Lower leg skin (tissue), 4 donors: ENCODE data around the gene PSMB5. TPM values are rescaled to one million over a fixed set of nuclear protein-coding genes. Genes with fewer than 3 reads are reported as not detected.

Source experiments
- DNase-seq, 2 donors: peaks; one replicate each; pipeline ENCODE4 v3.0.0-alpha.2; 2019; ENCODE audit warnings: low spot score in 2 of 2
- H3K4me3 ChIP-seq: fragments of 200-600 bp; sonication (generic); 2 replicates; pipeline ENCODE4 v1.5.1; 2017; ENCODE audit warnings: mild to moderate bottlenecking, low read depth; ENCODE audit not compliant: poor library complexity, severe bottlenecking
- POLR2A ChIP-seq, 2 donors: fragments of 450-650 bp; IDR thresholded peaks; one replicate each; pipeline ENCODE4 v1.6.1; 2016 to 2017; ENCODE audit warnings: antibody characterized with exemption in 2 of 2, mild to moderate bottlenecking in 1 of 2, moderate library complexity in 1 of 2
- WGBS, 2 donors: methylation state at CpG; one replicate each; pipeline ENCODE4 v1.1.5; 2018; 5-methylcytosine and 5-hydroxymethylcytosine counted together
- intact Hi-C: fragments of 100-400 bp; cut with DNase I; formaldehyde crosslinking; loops from one replicate; pipeline ENCODE4 v1.15.0; 2023; ENCODE audit warnings: low total_unique reads
- total RNA-seq, 4 donors: library from RNA; depleted of rRNA; stranded (reverse); fragments of >200 nt; gene quantifications; one replicate each; pipeline ENCODE4 v1.1.0, GENCODE V29; 2016
- TF ChIP-seq, protein P1 (sequence below), 3 donors: fragments of 450-650 bp; IDR thresholded peaks; one replicate each; pipeline ENCODE4 v1.5.1; 2016; ENCODE audit warnings: antibody characterized with exemption in 3 of 3, mild to moderate bottlenecking in 3 of 3, moderate library complexity in 2 of 3

PSMB5 gene
- total RNA-seq, 4 donors from 2014 or later = 70.6 to 148 (median 116) TPM

DNA sequence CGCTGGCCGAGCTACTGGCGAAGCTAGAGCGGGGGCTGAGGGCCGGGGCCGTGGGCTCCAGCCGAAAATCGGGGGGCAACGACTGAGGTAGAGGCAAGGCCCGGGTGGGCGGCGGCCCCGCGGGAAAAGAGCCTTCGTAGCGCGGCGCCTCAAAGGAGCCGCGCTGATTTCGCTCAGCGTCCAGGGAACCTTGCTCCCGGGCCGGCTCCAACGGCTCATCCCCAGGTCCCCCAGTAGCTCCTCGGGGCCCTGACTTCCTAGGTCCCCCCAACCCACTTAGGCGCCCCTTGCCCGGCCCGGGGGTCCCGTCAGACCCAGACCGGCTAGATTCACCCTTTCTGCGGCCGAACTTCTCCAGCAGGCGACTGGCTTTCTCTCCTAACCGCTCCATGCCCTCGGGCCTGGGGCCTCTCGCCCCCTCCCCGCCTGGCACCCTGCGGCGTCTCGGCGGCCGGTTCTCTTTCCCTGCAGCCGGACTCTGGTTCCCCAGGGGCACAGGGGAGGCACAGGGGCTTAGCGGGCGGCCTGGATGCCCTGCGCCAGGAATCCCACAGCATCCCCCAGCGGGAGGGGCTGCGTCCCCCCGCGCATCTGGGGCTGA lies 52.7 kb downstream of the PSMB5 start:
- DNase-seq = peak in 1 of 2 donors; percentile 88
- TF ChIP-seq, protein P1, sequence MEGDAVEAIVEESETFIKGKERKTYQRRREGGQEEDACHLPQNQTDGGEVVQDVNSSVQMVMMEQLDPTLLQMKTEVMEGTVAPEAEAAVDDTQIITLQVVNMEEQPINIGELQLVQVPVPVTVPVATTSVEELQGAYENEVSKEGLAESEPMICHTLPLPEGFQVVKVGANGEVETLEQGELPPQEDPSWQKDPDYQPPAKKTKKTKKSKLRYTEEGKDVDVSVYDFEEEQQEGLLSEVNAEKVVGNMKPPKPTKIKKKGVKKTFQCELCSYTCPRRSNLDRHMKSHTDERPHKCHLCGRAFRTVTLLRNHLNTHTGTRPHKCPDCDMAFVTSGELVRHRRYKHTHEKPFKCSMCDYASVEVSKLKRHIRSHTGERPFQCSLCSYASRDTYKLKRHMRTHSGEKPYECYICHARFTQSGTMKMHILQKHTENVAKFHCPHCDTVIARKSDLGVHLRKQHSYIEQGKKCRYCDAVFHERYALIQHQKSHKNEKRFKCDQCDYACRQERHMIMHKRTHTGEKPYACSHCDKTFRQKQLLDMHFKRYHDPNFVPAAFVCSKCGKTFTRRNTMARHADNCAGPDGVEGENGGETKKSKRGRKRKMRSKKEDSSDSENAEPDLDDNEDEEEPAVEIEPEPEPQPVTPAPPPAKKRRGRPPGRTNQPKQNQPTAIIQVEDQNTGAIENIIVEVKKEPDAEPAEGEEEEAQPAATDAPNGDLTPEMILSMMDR (IDR thresholded peaks at IDR 0.05) = no peak
- no peak for TF ChIP-seq POLR2A (IDR thresholded peaks at IDR 0.05)
- WGBS, 2 donors = 0 to 1% methylated on average over 18 to 30 of the region's 51 CpGs
- intact Hi-C loops = loop anchor here (2.0 kb wide), 1 partner anchor 51 kb away; no protein-coding TSS in a partner anchor
- peak overlapping the region; percentile 66 for H3K4me3 ChIP-seq

DNA sequence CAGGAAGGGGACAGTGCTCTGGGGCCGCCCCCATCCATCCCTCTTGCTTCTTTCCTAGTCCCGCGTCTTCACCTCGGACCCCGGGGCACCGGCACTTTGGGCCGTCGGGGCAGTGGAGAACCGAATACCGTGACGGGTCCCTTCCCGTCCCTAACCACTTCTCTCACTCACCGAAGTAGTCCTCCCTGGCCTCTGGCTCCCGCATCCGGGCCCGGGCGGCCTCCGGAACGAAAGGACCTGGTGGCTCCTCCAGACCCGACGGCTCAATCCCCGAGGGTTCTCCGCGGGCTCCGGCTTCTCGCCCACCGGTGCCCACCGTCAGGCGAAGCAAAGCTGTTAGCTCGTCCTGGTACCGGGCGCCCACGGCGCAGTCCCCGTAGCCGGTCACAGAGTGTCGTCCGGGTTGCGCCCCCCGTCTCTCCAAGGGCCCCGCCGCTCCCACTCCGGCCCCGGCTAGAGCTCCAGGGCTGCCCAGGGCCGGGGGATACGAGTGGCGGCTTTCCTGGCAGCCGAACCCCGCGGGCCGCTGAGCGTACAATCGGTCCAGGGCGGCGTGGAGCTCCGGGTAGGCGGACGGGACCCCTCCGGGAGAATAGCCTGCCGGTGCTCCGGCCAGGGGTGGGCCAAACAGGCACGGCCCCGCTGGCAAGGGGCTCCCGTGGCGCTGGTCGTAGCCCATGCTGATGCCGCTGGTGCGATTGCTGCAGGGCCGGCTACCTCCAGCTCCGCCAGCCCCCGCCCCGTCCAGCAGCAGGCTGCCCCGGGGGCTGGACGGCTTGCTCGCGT lies 53.4 kb downstream of the PSMB5 start:
- peak in 1 of 2 donors; percentile 86 for DNase-seq
- intact Hi-C loops = no loop called here
- H3K4me3 ChIP-seq = peak overlapping the region; percentile 66
- 1 to 6% methylated on average over 23 to 39 of the region's 76 CpGs for WGBS, 2 donors
- TF ChIP-seq, protein P1 (IDR thresholded peaks at IDR 0.05) = no peak
- TF ChIP-seq POLR2A (IDR thresholded peaks at IDR 0.05) = no peak

DNA sequence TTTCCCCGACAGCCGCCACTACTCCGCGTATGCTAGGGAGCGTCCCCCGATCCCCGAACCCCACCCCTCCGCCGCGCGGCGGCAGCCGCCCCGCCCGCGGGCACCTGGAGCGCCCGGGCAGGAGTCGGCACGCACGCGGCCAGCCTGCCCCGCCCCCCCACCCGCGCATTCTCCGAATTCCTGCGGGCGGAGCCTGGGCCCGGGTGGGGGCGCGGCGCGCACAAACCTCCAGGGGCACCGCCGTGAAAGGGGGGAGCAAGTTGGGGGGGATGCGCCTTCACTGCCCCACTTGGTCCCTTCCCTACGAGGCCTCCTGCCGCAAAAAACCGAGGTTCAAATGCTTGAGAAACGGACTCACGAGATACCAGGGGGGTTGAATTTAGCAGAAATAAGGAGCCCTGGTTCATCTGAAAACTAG lies 54.0 kb downstream of the PSMB5 start:
- 0 to 2% methylated on average over 9 to 11 of the region's 41 CpGs for WGBS, 2 donors

DNA sequence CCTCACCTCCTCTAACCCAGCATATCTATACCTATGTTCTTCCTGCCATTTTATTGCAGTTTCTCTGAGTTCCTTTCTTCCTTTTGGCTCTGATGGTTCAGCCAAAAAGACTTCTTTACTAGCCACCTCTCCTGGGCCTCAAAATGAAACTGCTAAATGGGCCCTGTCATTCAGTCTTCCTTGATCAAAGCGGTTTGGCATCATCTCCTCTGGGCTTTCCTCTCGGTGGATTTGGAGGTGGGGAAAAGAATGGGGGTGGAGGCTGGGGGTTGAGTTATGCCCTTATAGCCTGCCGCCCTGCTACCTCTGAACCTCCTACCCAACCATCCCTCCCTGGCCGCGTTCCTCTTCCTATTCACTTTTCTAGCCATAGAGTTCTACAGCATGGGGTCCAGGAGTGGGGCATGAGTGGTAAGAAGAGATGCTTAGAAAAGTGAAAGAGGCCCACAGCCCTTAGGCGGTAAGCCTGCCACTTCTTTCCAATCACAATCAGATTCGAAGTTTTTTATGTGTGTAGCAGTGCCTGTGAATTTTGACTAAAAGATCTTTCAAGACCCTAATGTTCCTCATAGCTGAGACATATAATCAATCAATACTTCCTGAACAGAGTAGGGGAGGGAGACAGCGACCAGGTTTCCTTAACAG lies 54.8 kb downstream of the PSMB5 start:
- H3K4me3 ChIP-seq = no peak overlapping the region
- peak in 1 of 2 donors; percentile 22 for DNase-seq
- 33 to 45% methylated on average over 8 of the region's 8 CpGs for WGBS, 2 donors
- no peak for TF ChIP-seq POLR2A (IDR thresholded peaks at IDR 0.05)
- TF ChIP-seq, protein P1 (IDR thresholded peaks at IDR 0.05) = no peak
- intact Hi-C loops = no loop called here

More for the DNA sequence above, 54.0 kb downstream of the PSMB5 start:
- DNase-seq = peak; percentile 25 to 90
- intact Hi-C loops = no loop called here
- peak overlapping the region; percentile 66 for H3K4me3 ChIP-seq
- TF ChIP-seq POLR2A (IDR thresholded peaks at IDR 0.05) = no peak
- TF ChIP-seq, protein P1 (IDR thresholded peaks at IDR 0.05) = no peak

DNA sequence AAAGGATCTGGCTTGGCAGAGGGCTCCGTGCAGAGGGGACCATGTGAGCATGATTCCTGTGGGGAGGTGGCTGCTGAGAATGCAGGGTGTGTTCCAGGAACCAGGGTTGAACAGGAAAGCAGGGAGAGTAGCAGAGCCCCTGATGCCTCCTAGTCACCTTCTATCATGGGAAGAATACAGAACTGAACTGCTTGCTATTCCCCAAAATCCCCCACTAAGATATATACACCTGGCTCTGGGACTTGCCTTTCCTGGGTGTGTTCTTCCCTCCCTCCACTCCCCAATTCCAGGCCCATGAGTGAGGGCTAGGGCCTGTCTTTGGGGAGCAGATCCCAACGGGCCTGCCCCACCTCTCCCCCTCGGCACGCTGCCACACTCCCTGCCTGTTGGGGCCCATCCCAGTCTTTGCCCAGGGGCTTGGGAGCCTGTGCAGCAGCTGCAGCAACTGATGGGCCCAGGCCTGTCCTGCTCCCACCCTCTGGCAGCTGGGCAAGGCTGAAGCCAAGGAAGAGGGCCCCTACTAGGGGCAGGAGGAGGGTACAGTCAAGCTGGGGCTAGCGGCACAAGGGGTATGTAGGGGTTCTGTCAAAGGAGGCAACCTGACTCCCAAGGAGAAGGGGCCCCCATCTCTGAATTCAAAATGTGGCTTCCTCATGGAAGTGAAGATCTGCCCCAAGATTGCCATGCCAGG lies 55.6 kb downstream of the PSMB5 start:
- TF ChIP-seq, protein P1 (IDR thresholded peaks at IDR 0.05) = no peak
- no peak for TF ChIP-seq POLR2A (IDR thresholded peaks at IDR 0.05)
- no peak overlapping the region for H3K4me3 ChIP-seq
- WGBS, 2 donors = 32 to 36% methylated on average over 5 of the region's 5 CpGs
- intact Hi-C loops = no loop called here
- peak; percentile 80 to 94 for DNase-seq
